Caco-2 (cell line): Measurements from ENCODE around the gene SLC17A4. TPM values are rescaled to one million over a fixed set of nuclear protein-coding genes. Genes with fewer than 3 reads are reported as not detected.

Source experiments
- BruUV-seq: library from RNA; stranded (reverse); fragments of 400-500 nt; replicated peaks from 2 replicates; lab custom pipeline; 2021; lab: Mats Ljungman, UMichigan
- CTCF ChIA-PET: fragments of 300-600 bp; sonication (Branson Sonifier 250); formaldehyde crosslinking; loops from one replicate; lab custom pipeline; 2022; ENCODE audit warnings: antibody characterized with exemption; lab: Charles Lee
- POLR2A ChIA-PET: fragments of 300-600 bp; sonication (Branson Sonifier 250); formaldehyde crosslinking; loops from one replicate; lab custom pipeline; 2022; ENCODE audit warnings: antibody characterized with exemption; lab: Charles Lee
- DNase-seq, 2 experiments: peaks; one replicate each; pipeline versions ENCODE4 v3.0.0 to v3.0.0-alpha.2; 2020 to 2022
- H3K27me3 ChIP-seq: replicated peaks from 2 replicates; pipeline ENCODE4 v1.6.0; 2011; ENCODE audit warnings: low read length; ENCODE audit not compliant: control insufficient read depth, insufficient read depth
- H3K36me3 ChIP-seq: 2 replicates; pipeline ENCODE4 v1.5.1; 2011; ENCODE audit warnings: low read length; ENCODE audit not compliant: control insufficient read depth, insufficient read depth
- H3K4me1 ChIP-seq: fragments of 250-450 bp; sonication (Bioruptor Pico); 2 replicates; pipeline ENCODE4 v1.5.1; 2020; ENCODE audit warnings: mild to moderate bottlenecking
- H3K4me3 ChIP-seq: 2 replicates; pipeline ENCODE4 v1.5.1; 2011; ENCODE audit warnings: low read depth, mild to moderate bottlenecking, control low read depth, low read length
- H3K9me3 ChIP-seq: fragments of 250-450 bp; sonication (Bioruptor Pico); 2 replicates; pipeline ENCODE4 v1.5.1; 2020; ENCODE audit warnings: mild to moderate bottlenecking, moderate library complexity
- H3K27ac Mint-ChIP-seq: one replicate; pipeline ENCODE4 v1.8.0; 2022; ENCODE audit warnings: mixed read lengths; ENCODE audit not compliant: unreplicated experiment
- H3K27me3 Mint-ChIP-seq: one replicate; pipeline ENCODE4 v1.8.0; 2022; ENCODE audit warnings: mixed read lengths; ENCODE audit not compliant: insufficient read depth, unreplicated experiment
- H3K36me3 Mint-ChIP-seq: one replicate; pipeline ENCODE4 v1.8.0; 2022; ENCODE audit warnings: mild to moderate bottlenecking, mixed read lengths; ENCODE audit not compliant: insufficient read depth, unreplicated experiment
- H3K4me1 Mint-ChIP-seq: one replicate; pipeline ENCODE4 v1.8.0; 2022; ENCODE audit warnings: low read depth, mixed read lengths; ENCODE audit not compliant: unreplicated experiment
- H3K4me3 Mint-ChIP-seq: one replicate; pipeline ENCODE4 v1.8.0; 2022; ENCODE audit warnings: mild to moderate bottlenecking, moderate library complexity, mixed read lengths; ENCODE audit not compliant: unreplicated experiment
- H3K9me3 Mint-ChIP-seq: one replicate; pipeline ENCODE4 v1.8.0; 2022; ENCODE audit warnings: mixed read lengths; ENCODE audit not compliant: unreplicated experiment
- CTCF ChIP-seq, 2 experiments: fragments of 200-600 bp in 1 of 2; IDR thresholded peaks; 1 replicate in 1 of 2; 2 replicates in 1 of 2; pipeline versions ENCODE4 v1.5.1 to v1.8.0; 2011 to 2022; ENCODE audit warnings: antibody characterized with exemption in 1 of 2, control low read depth in 1 of 2, inconsistent platforms in 1 of 2, low read depth in 1 of 2, low read length in 1 of 2, mild to moderate bottlenecking in 1 of 2, moderate library complexity in 1 of 2; ENCODE audit not compliant: insufficient read depth in 1 of 2, severe bottlenecking in 1 of 2, unreplicated experiment in 1 of 2
- intact Hi-C: fragments of 100-400 bp; cut with micrococcal nuclease; formaldehyde crosslinking; loops from one replicate; pipeline ENCODE4 v1.10.0; 2022; ENCODE audit not compliant: unreplicated experiment
- total RNA-seq: library from RNA; stranded (reverse); gene quantifications from 2 replicates; pipeline ENCODE4 v1.2.3, GENCODE V29; 2022

Gene SLC17A4
- total RNA-seq, 1 experiment from 2014 or later = 0.36 TPM

GRCh38 chr6:25743868-25744267, 10.7 kb upstream of the SLC17A4 start:
- Mint-ChIP-seq H3K4me1 (peaks cover 7% of the 10 kb centered on the region), H3K36me3 (no peaks in the 10 kb centered on the region), H3K27ac (no peak overlapping the region), H3K4me3 (no peak overlapping the region), H3K27me3 (no peaks in the 10 kb centered on the region), H3K9me3 (peaks cover 7% of the 10 kb centered on the region)
- Histone ChIP-seq H3K36me3 (no peaks in the 10 kb centered on the region), H3K4me1 (peaks cover 22% of the 10 kb centered on the region), H3K4me3 (no peak overlapping the region), H3K27me3 (no peaks in the 10 kb centered on the region), H3K9me3 (peaks cover 3% of the 10 kb centered on the region; the same call in 1 of the 2 replicates)
- BruUV-seq = no TSS peak
- ChIA-PET CTCF (no interaction called here), POLR2A (no interaction called here)
- intact Hi-C loops = no loop called here
- no peak for DNase-seq
- TF ChIP-seq CTCF (IDR thresholded peaks at IDR 0.05; ENCODE audit: insufficient read depth in 1 of 2, low read depth in 1 of 2, low read length in 1 of 2, severe bottlenecking in 1 of 2, unreplicated experiment in 1 of 2) = no peak

- POLR2A ChIA-PET = no interaction called here
- H3K27ac Mint-ChIP-seq = no peak overlapping the region
Measured at GRCh38 chr6:25745836-25746235, 8.7 kb upstream of the SLC17A4 start.

GRCh38 chr6:25746968-25747367, 7.6 kb upstream of the SLC17A4 start:
- intact Hi-C loops = no loop called here

More at GRCh38 chr6:25745836-25746235, 8.7 kb upstream of the SLC17A4 start:
- DNase-seq = no peak
- intact Hi-C loops = no loop called here
- peaks cover 2% of the 10 kb centered on the region for H3K9me3 Mint-ChIP-seq
- no TSS peak for BruUV-seq
- H3K4me3 Mint-ChIP-seq = no peak overlapping the region
- Histone ChIP-seq H3K36me3 (no peaks in the 10 kb centered on the region), H3K4me3 (no peak overlapping the region), H3K9me3 (peaks cover 3% of the 10 kb centered on the region; the same call in 1 of the 2 replicates), H3K27me3 (no peaks in the 10 kb centered on the region), H3K4me1 (peaks cover 27% of the 10 kb centered on the region)
- CTCF ChIA-PET = no interaction called here
- TF ChIP-seq CTCF (IDR thresholded peaks at IDR 0.05; ENCODE audit: insufficient read depth in 1 of 2, low read depth in 1 of 2, low read length in 1 of 2, severe bottlenecking in 1 of 2, unreplicated experiment in 1 of 2) = no peak
- H3K4me1 Mint-ChIP-seq = peaks cover 7% of the 10 kb centered on the region
- no peaks in the 10 kb centered on the region for H3K36me3 Mint-ChIP-seq
- H3K27me3 Mint-ChIP-seq = no peaks in the 10 kb centered on the region

More at GRCh38 chr6:25746968-25747367, 7.6 kb upstream of the SLC17A4 start:
- BruUV-seq = no TSS peak
- no peaks in the 10 kb centered on the region for H3K9me3 Mint-ChIP-seq
- no peaks in the 10 kb centered on the region for H3K36me3 Mint-ChIP-seq
- ChIA-PET POLR2A (no interaction called here), CTCF (no interaction called here)
- H3K4me1 Mint-ChIP-seq = peaks cover 7% of the 10 kb centered on the region
- H3K36me3 ChIP-seq = no peaks in the 10 kb centered on the region
- no peak overlapping the region for H3K4me3 Mint-ChIP-seq
- H3K4me1 ChIP-seq = peaks cover 27% of the 10 kb centered on the region
- H3K27me3 Mint-ChIP-seq = no peaks in the 10 kb centered on the region
- no peak for TF ChIP-seq CTCF (IDR thresholded peaks at IDR 0.05; ENCODE audit: insufficient read depth in 1 of 2, low read depth in 1 of 2, low read length in 1 of 2, severe bottlenecking in 1 of 2, unreplicated experiment in 1 of 2)
- peaks cover 3% of the 10 kb centered on the region; the same call in 1 of the 2 replicates for H3K9me3 ChIP-seq
- H3K27ac Mint-ChIP-seq = no peak overlapping the region
- no peaks in the 10 kb centered on the region for H3K27me3 ChIP-seq
- no peak overlapping the region for H3K4me3 ChIP-seq
- no peak for DNase-seq
